Tibial nerve (tissue), 4 donors: Measurements from ENCODE around the gene UTP15.

Experiments used
- CTCF ChIP-seq, 5 experiments: fragments of 200-600 bp in 3 of 5; fragments of 450-650 bp in 2 of 5; sonication (generic) in 3 of 5; IDR thresholded peaks; one replicate each; pipeline ENCODE4 v1.5.1; 2016 to 2019; ENCODE audit warnings: antibody characterized with exemption in 5 of 5, mild to moderate bottlenecking in 3 of 5, moderate library complexity in 2 of 5
- EP300 ChIP-seq, 2 donors: sonication (generic); formaldehyde crosslinking; IDR thresholded peaks; one replicate each; pipeline ENCODE4 v1.6.1; 2017; ENCODE audit warnings: antibody characterized with exemption in 2 of 2, mild to moderate bottlenecking in 1 of 2
- POLR2A ChIP-seq, 2 donors: fragments of 450-650 bp; IDR thresholded peaks; one replicate each; pipeline ENCODE4 v1.6.1; 2017; ENCODE audit warnings: antibody characterized with exemption in 2 of 2, mild to moderate bottlenecking in 2 of 2, moderate library complexity in 2 of 2

GRCh38 chr5:73603998-73604397 is 38.5 kb downstream of the UTP15 start:
- TF ChIP-seq POLR2A (IDR thresholded peaks at IDR 0.05), result no peak
- no peak for TF ChIP-seq CTCF (IDR thresholded peaks at IDR 0.05)
- no peak for TF ChIP-seq EP300 (IDR thresholded peaks at IDR 0.05)
